GM13977 (cell line): ENCODE data around the gene PTK6.
"Not testable (repeated sequence)": the region's sequence is repeated elsewhere in the genome, so short reads cannot be mapped to it uniquely, and the experiment has no call there.

Experiments used
- DNase-seq: peaks from one replicate; pipeline ENCODE4 v3.0.0; 2012; ENCODE audit warnings: low spot score
- in situ Hi-C: fragments of 300-500 bp; cut with MboI; formaldehyde crosslinking; loops from one replicate; pipeline ENCODE4 v1.12.0; 2022; ENCODE audit warnings: low sequenced_read_pairs, low pct_unique_long_range_greater_than_20kb, mixed read lengths, inconsistent platforms; ENCODE audit not compliant: unreplicated experiment
- TF ChIP-seq, protein P1 (sequence below): IDR thresholded peaks from 2 replicates; pipeline ENCODE4 v1.5.1; 2012; ENCODE audit warnings: mild to moderate bottlenecking, control low read depth; ENCODE audit not compliant: insufficient read depth; ENCODE audit errors: extremely low read depth, missing control alignments

PTK6 gene

GRCh38 chr20:63481503-63481902, 55.7 kb downstream of the PTK6 start:
- DNase-seq = no peak
- in situ Hi-C loops = no loop called here
- TF ChIP-seq, protein P1, sequence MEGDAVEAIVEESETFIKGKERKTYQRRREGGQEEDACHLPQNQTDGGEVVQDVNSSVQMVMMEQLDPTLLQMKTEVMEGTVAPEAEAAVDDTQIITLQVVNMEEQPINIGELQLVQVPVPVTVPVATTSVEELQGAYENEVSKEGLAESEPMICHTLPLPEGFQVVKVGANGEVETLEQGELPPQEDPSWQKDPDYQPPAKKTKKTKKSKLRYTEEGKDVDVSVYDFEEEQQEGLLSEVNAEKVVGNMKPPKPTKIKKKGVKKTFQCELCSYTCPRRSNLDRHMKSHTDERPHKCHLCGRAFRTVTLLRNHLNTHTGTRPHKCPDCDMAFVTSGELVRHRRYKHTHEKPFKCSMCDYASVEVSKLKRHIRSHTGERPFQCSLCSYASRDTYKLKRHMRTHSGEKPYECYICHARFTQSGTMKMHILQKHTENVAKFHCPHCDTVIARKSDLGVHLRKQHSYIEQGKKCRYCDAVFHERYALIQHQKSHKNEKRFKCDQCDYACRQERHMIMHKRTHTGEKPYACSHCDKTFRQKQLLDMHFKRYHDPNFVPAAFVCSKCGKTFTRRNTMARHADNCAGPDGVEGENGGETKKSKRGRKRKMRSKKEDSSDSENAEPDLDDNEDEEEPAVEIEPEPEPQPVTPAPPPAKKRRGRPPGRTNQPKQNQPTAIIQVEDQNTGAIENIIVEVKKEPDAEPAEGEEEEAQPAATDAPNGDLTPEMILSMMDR = no peak

DNA sequence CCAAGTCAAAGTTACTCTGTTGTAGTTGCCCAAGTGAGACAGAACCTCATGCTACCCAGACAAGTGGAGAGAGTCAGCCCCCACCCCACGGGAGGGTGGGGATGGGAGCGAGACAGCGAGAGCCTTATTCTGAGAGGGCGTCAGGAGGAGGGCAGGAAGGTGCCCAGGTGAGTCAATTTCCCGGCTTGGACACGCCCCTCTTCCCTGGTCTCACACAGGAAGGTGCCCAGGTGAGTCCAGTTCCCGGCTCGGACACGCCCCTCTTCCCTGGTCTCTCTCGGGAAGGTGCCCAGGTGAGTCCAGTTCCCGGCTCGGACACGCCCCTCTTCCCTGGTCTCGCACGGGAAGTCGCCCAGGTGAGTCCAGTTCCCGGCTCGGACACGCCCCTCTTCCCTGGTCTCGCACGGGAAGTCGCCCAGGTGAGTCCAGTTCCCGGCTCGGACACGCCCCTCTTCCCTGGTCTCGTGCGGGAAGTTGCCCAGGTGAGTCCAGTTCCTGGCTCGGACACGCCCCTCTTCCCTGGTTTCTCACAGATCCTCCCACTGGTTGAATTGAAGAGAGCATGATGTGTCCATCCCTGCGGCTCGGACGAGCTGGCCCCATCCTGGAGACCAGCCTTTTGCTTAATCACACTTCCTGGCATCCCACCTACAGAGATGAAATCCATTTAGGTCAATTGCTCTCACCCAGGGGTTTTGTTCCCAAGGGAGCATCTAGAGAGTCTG, 57.3 kb downstream of the PTK6 start:
- in situ Hi-C loops, DNase-seq: not testable (repeated sequence)

DNA sequence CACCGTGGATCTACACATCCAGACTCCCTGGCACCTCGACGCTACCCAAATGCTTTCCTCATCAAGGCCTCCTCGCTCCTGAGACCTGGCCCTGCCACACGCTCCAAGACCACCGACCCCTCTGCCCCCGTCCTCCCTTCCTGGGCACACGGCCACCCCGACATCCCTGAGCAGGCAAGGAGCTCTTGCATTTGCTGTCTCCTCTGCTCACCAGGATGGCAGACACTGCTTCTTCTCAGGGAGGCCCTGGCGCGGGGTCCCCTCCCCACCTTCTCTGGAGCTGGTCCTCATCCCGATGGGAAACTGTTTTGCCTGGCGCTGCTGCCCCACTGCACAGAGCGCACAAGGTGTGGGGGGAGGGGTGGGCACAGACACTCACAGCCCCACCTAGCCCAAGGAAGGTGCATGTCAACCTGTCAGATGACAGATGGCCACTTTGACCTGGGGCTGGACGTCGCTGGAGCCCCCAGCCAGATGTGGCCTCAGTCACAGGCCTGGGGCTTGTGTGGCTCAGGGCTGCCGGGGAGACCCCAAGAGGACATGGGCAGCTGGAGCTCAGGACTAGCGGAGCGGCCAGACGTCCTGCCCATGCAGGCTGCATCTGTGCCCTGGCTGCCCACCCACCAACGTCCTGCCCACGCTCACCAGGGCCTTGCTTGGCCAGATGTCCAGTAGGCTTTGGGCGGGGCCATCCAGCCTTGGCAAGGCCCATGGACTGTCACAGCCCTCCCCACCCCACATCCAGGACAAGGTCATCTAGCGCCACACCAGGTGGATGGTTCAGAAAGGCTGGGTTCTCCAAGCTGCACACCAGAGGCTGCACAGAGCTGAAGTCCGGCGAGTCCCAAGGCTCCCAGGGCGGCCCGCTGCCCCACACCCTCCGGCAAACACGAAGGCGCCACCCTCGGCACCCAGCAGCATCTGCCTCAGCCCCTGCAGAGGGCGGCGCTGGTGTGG, 58.6 kb downstream of the PTK6 start:
- no peak for DNase-seq
- in situ Hi-C loops = no loop called here
- TF ChIP-seq, protein P1 = no peak
